Activated naive CD4-positive, alpha-beta T cell treated with Interleukin-2 at 50 U/mL for 16 hours (primary cell): ENCODE measurements around the gene PPP4R3C.
"Not testable (repeated sequence)": the region's sequence is repeated elsewhere in the genome, so short reads cannot be mapped to it uniquely, and the experiment has no call there.

ENCODE experiments used
- DNase-seq: peaks from one replicate; pipeline ENCODE4 v3.0.0-alpha.2; 2020

The PPP4R3C gene

DNA sequence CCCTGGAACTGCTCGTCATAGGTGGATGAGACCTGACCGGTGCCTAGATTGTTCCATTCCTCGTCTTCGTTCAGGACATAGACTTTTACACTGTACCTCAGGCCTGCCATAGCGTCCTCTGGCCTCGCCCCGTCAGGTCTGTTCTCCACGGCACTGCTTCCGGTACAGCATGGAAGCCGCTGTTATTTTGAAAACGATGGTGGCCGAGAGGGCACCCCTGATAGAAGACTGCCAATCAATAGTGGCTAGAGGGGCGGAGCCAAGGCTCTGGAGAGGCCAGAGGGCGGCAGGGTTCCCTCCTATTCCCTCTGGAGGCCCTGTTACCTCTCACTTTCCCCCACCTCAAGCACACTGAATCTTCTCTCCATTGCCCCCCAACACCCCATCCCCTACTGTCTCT is at the start of gene PPP4R3C:
Gene PPP4R3C (minus strand): TSS at position 155 of the 400 bp plus-strand sequence. CDS start 45 bp downstream, at position 110.
- no peak for DNase-seq

DNA sequence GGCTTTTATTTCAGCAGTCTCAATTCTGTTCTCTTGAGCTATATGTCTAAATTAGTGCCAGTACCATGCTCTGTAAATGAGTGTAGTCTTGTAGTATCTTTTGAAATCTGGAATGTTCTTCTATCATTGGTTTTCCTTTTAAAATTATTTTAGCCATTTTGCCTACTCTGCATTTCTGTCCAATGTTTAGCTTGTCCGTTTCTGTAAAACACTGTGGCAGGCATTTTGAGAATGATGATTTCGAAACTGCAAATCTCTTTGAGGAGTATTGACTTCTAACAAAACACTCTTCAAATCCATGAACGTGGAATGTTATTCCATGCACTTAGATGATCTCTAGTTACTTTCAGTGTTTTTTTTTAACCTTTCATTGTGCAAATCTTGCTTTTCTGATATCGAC is 28.3 kb upstream of the PPP4R3C start:
- DNase-seq, result no peak

DNA sequence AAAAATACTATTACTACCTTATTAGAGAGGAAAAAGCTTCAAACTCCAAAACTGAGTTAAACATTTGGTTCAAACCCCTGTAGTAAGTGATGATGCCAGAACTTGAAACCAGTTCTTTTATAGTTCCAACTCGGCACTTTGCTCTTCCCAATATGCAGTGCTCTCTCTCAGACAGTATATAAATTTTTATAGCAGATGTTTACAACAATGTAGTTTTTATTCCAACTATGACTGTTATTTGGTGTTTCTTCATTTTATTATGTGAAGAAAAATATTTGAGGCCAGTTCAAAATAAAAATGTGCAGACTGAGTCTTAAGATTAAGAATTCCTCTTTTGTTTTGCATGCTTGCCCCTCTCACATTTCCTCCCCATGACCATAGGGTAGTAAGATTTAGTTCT is 2.9 kb upstream of the PPP4R3C start:
- no peak for DNase-seq

- no peak for DNase-seq
Measured at GRCh38 chrX:27465036-27465435, 1.9 kb upstream of the PPP4R3C start.

GRCh38 chrX:27459129-27459528 is 4.0 kb downstream of the PPP4R3C start:
- not testable (repeated sequence) for DNase-seq

- not testable (repeated sequence) for DNase-seq
Measured at GRCh38 chrX:27458544-27458943, 4.6 kb downstream of the PPP4R3C start.

GRCh38 chrX:27451324-27451723 is 11.8 kb downstream of the PPP4R3C start:
- DNase-seq, result no peak

DNA sequence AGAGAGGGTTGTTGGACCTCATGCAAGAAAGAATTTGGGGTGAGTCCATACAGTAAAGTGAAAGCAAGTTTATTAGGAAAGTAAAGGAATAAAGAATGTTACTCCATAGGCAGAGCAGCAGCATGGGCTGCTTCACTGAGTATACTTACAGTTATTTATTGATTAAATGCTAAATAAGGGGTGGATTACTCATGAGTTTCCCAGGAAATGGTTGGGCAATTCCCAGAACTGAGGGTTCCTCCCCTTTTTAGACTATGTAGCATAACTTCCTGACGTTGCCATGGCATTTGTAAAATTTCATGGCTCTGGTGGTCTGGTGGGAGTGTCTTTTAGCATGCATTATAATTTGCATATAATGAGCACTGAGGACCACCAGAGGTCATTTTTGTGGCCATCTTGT is 16.7 kb downstream of the PPP4R3C start:
- DNase-seq, result no peak

- DNase-seq, result no peak
Measured at GRCh38 chrX:27445438-27445837, 17.7 kb downstream of the PPP4R3C start.

GRCh38 chrX:27444093-27444908 is 18.8 kb downstream of the PPP4R3C start:
- no peak for DNase-seq

DNA sequence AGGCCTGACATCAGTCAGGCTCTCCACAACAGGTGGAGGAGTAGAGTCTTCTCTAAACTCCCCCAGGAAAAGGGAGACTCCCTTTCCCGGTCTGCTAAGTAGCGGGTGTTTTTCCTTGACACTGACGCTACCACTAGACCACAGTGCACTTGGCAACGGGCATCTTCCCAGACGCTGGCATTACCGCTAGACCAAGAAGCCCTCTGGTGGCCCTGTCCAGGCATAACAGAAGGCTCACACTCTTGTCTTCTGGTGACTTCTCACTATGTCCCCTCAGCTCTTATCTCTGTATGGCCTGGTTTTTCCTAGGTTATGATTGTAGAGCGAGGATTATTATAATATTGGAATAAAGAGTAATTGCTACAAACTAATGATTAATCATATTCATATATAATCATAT is 20.7 kb downstream of the PPP4R3C start:
- DNase-seq, result not testable (repeated sequence)

DNA sequence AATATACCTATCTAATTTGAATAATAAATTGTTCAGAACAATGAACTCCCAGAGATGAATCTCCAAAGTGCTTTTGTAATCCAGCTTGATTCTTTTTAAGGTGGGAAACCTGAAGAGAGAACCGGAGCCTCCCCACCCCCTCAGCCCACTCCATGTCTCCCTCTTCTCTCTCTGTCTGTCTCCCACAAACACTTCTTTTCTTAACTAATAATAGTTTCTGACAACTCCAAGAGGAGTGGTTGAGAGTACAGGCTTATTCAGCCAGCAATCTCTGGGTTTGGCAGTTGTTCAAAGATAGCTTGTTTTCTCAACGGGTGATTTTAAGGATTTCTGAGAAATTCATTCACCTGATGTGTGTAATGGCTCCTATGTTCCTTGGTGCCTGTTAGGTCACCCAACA is 23.4 kb downstream of the PPP4R3C start:
- no peak for DNase-seq

DNA sequence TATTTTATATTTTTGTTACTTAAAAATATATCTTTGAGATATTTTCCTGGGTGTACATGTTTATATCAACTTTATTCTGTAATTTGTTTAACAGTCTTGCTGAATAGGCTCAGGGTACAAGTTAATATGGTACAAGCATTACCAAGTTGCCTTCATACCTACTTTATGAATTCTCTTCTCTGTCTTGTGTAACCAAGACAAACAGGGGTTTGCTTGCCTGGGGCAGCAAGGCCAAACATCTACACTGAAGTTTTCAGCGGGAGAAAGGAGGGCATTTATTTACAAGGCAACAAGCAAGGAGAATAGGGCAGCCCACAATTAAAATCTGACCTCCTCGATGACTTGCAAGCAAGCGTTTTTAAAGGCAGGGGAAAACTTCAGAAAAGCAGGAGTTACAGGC is 24.2 kb downstream of the PPP4R3C start:
- DNase-seq, result no peak

DNA sequence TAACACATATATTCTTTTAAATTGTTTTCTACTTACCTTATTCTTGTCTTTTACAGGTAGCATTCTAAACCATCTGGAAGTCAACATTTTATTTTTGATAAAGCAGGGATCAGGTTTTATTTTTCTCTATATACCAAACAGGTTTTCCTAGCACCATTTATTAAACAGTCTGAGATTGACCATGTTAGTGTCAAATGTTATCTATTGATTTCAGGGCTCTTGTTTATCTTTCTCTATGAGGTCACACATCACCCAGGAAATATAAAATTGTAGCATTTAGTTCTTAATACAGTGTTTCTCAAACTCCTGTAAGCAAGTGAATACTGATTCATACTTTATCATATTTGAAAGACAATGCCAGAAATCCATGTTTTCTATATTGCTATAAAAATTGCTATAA is 28.1 kb downstream of the PPP4R3C start:
- no peak for DNase-seq
